CD1c-positive myeloid dendritic cell (primary cell): Measurements from ENCODE around the gene ADAM10.
"Not testable (repeated sequence)": the region's sequence is repeated elsewhere in the genome, so short reads cannot be mapped to it uniquely, and the experiment has no call there.

Experiments used
- DNase-seq: peaks from one replicate; pipeline ENCODE4 v3.0.0-alpha.2; 2016; ENCODE audit errors: extremely low spot score

ADAM10 gene

DNA sequence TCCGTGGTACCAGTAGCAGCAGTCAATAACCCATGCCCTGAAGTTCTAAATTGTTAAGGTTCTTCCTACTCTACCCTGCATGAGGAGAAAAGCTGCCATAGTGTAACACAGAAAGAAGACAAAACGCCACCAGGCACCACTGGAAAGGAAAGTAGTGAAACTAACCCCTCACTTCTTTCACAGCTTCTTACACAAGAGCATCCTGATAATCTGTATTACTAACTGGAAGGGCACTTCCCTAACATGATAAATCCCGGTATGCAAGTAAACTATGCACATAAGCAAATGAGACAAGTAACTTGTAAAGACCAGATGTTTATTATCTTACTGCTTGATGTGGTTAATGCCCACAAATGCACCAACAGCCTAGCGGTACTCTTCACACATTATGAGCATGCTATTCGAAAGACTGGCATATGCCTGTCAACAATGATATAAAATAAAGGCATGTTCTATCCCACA is 141.3 kb downstream of the ADAM10 start:
- no peak for DNase-seq

- DNase-seq: no peak
Measured at GRCh38 chr15:58606577-58607080, 142.9 kb downstream of the ADAM10 start.

DNA sequence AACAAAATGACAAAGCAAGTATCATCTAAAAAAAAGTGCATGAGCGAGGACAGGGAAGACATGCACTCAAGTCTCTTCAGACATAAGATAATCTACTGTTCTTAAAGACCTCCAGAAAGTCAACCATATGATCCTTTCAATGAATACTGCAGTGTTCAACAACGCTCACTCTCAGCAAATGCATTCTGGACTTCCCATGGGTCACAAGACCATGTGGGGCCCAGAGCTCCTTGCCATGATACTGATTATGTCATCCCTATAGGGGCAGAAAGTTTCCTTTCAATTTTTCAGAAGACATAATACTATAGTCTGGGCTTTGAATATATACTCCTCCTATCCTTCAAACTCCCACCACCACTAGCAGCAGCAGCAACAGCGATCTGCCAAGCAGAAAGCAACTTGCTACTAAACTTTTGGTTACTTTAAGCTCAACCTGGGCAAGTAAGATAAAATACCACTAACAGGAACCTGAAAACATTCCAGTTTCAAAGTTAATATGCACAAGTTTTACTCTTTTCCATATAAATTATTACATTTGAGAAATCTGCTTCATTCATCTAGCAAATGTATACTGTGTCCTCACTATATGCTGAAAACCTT is 143.5 kb downstream of the ADAM10 start:
- no peak for DNase-seq

- DNase-seq: no peak
Measured at GRCh38 chr15:58604455-58604923, 145.0 kb downstream of the ADAM10 start.

DNA sequence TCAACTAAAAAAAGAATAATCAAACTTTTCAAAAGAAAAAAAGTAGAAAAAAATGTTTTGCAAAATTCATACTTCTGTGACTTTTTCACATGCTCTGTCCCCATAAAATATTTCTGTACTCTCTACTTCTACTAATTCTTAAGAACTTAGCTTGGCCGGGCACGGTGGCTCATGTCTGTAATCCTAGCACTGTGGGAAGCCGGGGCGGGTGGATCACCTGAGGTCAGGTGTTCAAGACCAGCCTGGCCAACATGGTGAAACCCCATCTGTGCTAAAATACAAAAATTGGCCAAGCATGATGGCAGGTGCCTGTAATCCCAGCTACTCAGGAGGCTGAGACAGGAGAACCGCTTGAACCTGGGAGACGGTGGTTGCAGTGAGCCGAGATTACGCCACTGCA is 145.6 kb downstream of the ADAM10 start:
- not testable (repeated sequence) for DNase-seq

- no peak for DNase-seq
Measured at GRCh38 chr15:58602823-58603222, 146.7 kb downstream of the ADAM10 start.

GRCh38 chr15:58598829-58599210 is 150.7 kb downstream of the ADAM10 start:
- no peak for DNase-seq

DNA sequence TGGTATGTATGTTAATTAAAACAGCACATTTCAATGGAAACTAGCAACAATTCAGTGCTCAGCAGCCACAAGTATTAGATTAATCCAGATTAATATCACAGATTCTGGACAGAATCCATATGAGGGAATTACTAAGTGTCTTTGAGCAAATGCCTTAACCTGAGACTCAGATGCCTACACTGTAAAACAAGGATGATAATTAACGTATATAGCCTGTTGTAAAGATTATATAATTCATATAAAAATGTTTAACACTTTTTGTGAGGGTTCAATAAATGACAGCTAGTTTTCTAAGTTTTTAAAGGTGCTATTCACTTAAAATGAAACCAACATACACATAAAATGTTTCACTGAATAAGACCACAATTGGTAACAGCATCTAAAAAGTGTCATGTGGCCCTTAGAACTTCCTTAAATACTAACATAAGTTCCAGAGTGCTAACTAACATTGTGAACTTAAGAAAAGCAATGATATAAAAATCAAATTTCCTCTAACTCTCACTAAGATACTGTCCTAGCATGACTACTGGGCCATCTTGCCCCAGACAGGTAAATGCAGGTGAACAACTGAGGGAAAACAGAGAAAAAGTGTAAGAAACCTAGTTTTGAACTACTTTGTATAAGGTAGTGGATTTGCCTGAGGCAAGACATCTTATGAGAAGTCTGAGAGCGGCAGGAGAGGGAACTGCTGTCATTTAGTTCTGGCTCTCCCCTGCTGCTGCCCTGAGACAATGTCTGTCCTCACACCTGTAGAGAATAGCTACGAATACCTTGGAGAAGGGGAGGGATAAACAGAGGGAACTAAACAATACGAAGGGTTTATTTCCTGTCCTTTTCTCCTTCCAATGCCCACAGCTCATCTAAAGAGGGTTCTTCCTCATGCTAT is 151.3 kb downstream of the ADAM10 start:
- DNase-seq: peak; percentile 13

GRCh38 chr15:58595516-58596263 is 153.8 kb downstream of the ADAM10 start:
- DNase-seq: peak; percentile 24

- no peak for DNase-seq
Measured at GRCh38 chr15:58594898-58595297, 154.6 kb downstream of the ADAM10 start.

GRCh38 chr15:58593870-58594269 is 155.6 kb downstream of the ADAM10 start:
- DNase-seq: peak; percentile 22

- DNase-seq: no peak
Measured at GRCh38 chr15:58590926-58591325, 158.6 kb downstream of the ADAM10 start.

DNA sequence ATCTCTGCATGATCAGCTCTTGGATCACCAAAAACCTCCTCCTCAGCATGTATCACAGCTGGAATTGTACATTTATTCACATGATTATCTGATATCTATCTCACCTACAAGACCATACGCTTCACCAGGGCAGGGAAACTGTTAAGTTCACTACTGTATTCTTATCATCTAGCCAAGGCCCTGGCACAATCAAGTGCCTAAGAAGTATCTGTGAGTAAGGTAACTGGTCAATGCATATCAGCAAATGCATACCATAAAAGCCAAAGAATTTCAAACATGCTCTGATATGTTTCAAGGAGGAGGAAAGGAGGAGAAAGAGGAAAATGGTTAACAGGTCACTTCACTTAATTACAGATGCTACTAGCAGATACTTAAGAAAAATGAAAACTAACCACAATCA is 159.3 kb downstream of the ADAM10 start:
- no peak for DNase-seq

DNA sequence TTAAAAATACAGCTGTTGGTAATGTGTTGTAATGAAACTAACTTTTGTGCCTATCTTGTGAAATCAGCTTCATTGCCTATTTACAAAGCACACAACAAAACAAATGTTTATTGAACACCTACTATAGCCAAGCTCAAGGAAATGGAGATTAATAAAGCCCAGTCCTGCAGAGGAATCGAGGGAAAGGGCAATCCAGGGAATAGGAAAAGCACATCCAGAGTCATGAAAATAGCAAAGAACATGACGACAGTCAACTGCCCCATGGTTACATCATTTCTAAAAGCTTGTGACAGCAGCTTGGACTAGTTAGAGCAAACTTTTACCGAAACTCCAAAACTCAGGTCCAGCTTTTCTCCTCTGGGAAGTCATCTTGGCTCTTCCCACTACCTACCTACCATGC is 160.5 kb downstream of the ADAM10 start:
- no peak for DNase-seq

- DNase-seq: no peak
Measured at GRCh38 chr15:58588096-58588495, 161.4 kb downstream of the ADAM10 start.

GRCh38 chr15:58587486-58587885 is 162.0 kb downstream of the ADAM10 start:
- no peak for DNase-seq

DNA sequence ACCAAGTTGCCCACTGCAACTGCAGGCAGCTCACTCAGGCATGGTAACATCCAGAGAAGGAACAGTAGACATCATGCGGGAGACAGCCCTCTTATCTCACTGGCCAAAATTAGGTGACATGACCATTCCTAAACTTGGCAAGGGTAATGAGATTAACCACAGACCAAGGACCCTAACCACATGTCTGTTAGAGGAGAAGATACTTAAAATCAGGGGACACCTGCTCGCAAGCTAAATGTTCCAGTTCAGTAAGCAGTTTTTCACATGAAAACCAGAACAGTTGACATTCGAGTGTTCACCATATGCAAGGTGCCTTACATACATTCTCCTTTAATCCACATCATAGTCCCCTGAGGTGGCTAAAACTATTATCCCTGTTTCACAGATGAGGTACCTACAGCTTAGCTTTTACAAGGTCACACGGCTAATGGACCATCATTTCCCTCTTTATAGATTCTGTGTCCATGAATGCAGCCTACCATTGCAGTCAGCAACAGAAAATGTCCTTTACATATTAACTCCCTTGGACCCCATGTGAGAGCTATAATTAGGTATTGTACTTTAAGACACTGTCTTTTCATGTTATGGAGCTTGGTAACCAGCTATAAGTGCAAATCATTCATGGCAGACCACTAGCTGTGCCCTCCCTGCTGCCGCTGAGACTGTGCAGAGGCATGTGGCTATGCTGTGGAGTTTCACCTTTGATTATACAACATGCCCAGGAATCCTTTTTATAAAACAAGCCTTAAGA is 163.6 kb downstream of the ADAM10 start:
- DNase-seq: no peak

GRCh38 chr15:58584789-58585461 is 164.6 kb downstream of the ADAM10 start:
- no peak for DNase-seq

- peak; percentile 83 for DNase-seq
Measured at GRCh38 chr15:58583171-58583908, 166.2 kb downstream of the ADAM10 start.

- DNase-seq: peak; percentile 73
Measured at GRCh38 chr15:58582160-58582559, 167.3 kb downstream of the ADAM10 start.
